HTERT RPE-1 (cell line): ENCODE data around the gene AKAP13.
"Not testable (repeated sequence)": the region's sequence is repeated elsewhere in the genome, so short reads cannot be mapped to it uniquely, and the experiment has no call there.

ENCODE experiments used
- in situ Hi-C: fragments of 300-500 bp; cut with MboI; formaldehyde crosslinking; loops from 4 replicates; pipeline ENCODE4 v1.14.3; 2020; ENCODE audit warnings: low sequenced_read_pairs

Gene AKAP13

GRCh38 chr15:85380217-85380811 is at the start of gene AKAP13:
Gene AKAP13, plus strand, starts transcription at chr15:85380603. Its CDS starts 105,118 bp downstream, at chr15:85485721.
- in situ Hi-C loops = no loop called here

- in situ Hi-C loops = no loop called here
These were observed 49.4 kb upstream of the AKAP13 start for GRCh38 chr15:85330901-85331588.

GRCh38 chr15:85331655-85332285 is 48.6 kb upstream of the AKAP13 start:
- in situ Hi-C loops = no loop called here

GRCh38 chr15:85333132-85333831 is 47.1 kb upstream of the AKAP13 start:
- in situ Hi-C loops = no loop called here

- in situ Hi-C loops = no loop called here
These were observed 46.2 kb upstream of the AKAP13 start for GRCh38 chr15:85334241-85334640.

- in situ Hi-C loops = no loop called here
These were observed 45.0 kb upstream of the AKAP13 start for GRCh38 chr15:85335193-85335942.

- in situ Hi-C loops = no loop called here
These were observed 43.5 kb upstream of the AKAP13 start for GRCh38 chr15:85336880-85337279.

GRCh38 chr15:85337425-85338074 is 42.9 kb upstream of the AKAP13 start:
- in situ Hi-C loops = no loop called here

- in situ Hi-C loops = no loop called here
These were observed 40.1 kb upstream of the AKAP13 start for GRCh38 chr15:85340321-85340665.

- in situ Hi-C loops = no loop called here
These were observed 39.6 kb upstream of the AKAP13 start for GRCh38 chr15:85340852-85341251.

GRCh38 chr15:85342163-85342562 is 38.2 kb upstream of the AKAP13 start:
- in situ Hi-C loops = not testable (repeated sequence)

GRCh38 chr15:85343443-85343842 is 37.0 kb upstream of the AKAP13 start:
- in situ Hi-C loops = not testable (repeated sequence)

- in situ Hi-C loops = not testable (repeated sequence)
These were observed 36.2 kb upstream of the AKAP13 start for GRCh38 chr15:85344241-85344640.

GRCh38 chr15:85344653-85345114 is 35.7 kb upstream of the AKAP13 start:
- in situ Hi-C loops = not testable (repeated sequence)

- in situ Hi-C loops = not testable (repeated sequence)
These were observed 35.0 kb upstream of the AKAP13 start for GRCh38 chr15:85345196-85345918.

- in situ Hi-C loops = not testable (repeated sequence)
These were observed 33.8 kb upstream of the AKAP13 start for GRCh38 chr15:85346462-85347084.

GRCh38 chr15:85347264-85348047 is 32.9 kb upstream of the AKAP13 start:
- in situ Hi-C loops = not testable (repeated sequence)

GRCh38 chr15:85348048-85348766 is 32.2 kb upstream of the AKAP13 start:
- in situ Hi-C loops = not testable (repeated sequence)
